Stimulated activated naive CD4-positive, alpha-beta T cell treated with Interleukin-2 at 50 U/mL for 16 hours (primary cell): ENCODE data around the gene KRTAP2-3.
"Not testable (repeated sequence)": the region's sequence is repeated elsewhere in the genome, so short reads cannot be mapped to it uniquely, and the experiment has no call there.

Experiments
- DNase-seq: peaks from one replicate; lab custom pipeline; 2025; lab: John Stamatoyannopoulos, UW

KRTAP2-3 gene, protein sequence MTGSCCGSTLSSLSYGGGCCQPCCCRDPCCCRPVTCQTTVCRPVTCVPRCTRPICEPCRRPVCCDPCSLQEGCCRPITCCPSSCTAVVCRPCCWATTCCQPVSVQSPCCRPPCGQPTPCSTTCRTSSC

DNA sequence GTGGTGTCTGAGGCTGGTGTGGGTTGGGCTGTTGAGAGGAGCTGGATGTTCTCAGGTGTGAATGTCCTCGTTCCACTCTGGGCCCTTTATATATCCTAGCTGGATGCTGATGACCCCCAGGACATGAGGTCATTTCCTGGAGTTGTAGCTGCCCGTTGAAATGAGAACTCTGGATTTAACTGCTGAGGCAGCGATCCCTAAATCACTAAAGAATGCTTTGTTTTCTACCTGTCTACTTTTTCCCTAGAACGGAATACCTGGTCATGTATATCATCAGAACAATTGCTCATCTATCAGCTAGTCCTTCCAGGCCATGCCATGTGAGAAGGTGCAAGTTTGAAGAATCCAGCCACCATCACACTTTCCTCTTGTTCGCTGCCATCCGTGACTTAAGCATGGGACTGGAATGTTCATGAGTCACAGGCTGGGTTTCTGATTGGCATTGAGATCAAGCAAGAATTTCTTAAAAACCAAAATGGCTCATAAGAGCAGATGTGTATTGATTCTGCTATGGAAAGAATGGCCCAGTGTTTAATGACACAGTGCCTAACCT is at the start of gene KRTAP2-3:
KRTAP2-3 (minus strand) TSS at position 63 of the 553 bp plus-strand sequence. CDS start 64 bp downstream, outside the sequence.
- no peak for DNase-seq

DNA sequence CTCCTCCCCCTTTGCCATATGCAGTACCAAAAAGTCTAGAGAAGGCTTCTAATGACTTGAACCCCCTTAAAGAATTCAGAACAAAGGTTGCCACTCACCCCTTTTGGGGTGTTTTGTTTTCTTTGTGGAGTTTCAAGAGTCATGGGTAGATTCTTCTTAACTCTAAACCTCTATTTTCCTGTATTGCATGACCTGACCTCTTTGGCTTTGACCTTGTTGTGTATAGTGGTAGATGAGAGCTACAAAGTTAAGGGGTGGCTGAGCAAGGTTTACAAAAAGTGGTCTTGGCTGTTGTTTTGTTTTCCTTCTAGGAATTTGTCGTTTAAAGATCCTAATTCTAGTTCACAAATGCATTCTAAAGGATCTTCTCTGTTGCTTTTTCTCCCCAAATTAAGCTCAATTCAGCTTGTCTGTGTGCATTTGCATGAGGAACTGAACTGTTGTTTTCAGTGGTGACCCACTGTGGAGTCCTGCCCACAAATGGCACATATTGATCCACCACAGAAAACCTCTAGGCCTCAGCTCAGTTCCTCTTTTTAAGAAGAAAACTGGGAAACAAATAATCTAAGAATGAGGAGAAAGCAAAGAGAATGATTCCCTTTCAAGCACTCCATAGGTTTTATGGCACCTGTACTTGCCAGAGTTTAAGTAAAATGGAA is 48.9 kb upstream of the KRTAP2-3 start:
- DNase-seq: not testable (repeated sequence)

DNA sequence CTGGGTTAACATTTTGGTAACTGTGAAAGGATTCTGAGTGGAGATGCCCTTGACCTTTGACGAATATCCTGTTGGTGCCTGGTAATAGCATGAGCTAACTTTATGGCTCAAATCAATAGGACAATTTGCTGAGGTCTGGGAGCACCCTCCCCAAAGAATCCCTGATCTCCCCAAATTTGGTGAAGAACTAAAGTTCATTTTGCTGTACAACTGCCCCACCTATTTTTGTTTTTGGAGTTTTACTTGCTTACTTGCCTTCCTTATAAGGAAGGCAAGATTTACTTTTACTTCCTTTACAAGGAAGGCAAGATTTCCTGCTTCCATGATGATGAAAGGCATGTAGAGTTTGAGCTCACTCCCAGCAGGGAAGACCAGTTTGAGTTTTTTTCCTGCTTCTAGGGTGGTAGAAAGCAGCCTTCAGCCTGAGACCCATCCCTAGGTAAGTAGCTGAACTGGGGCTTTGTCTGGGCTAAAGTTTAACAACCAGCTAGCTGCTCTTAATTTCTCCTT is 48.1 kb upstream of the KRTAP2-3 start:
- DNase-seq: no peak

DNA sequence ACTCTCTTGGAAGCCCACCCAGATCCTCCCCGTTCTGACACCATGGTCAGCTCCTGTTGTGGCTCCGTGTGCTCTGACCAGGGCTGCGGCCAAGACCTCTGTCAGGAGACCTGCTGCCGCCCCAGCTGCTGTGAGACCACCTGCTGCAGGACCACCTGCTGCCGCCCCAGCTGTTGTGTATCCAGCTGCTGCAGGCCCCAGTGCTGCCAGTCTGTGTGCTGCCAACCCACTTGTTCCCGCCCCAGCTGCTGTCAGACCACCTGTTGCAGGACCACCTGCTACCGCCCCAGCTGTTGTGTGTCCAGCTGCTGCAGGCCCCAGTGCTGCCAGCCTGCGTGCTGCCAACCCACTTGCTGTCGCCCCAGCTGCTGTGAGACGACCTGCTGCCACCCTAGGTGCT is 45.4 kb upstream of the KRTAP2-3 start, which contains the start of gene KRTAP4-9:
KRTAP4-9 (plus strand) TSS at position 43 of the 400 bp plus-strand sequence; CDS start at position 43, 0 bp downstream.
- not testable (repeated sequence) for DNase-seq

DNA sequence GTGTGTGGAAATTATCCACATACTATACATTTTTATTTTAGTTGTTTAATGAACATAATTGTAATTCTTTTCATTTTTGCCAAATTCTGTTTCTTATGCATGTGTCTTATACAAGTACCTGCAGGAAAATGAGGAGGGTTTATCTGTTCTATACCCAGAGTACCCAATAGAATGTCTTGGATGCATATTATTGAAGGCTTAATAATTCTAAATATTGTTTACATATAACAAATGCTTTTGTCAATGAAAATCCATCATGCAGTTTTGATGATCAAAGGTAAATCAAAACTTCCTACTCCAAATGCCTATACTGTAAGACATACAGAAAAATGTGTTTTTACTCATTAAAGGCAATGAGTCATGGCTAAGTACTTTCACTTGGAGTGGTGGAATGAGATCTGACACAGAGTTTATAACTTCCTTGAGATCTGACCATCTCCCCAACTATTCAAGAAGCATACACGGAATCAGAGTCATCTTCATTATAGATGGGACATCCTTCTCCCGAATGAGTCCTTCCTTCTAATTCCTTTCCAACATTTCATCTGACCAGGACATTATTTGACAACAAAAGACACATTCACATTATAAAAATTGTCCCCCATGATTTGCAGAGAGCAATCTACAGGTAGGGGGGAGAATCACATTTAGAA is 44.6 kb upstream of the KRTAP2-3 start:
- not testable (repeated sequence) for DNase-seq

DNA sequence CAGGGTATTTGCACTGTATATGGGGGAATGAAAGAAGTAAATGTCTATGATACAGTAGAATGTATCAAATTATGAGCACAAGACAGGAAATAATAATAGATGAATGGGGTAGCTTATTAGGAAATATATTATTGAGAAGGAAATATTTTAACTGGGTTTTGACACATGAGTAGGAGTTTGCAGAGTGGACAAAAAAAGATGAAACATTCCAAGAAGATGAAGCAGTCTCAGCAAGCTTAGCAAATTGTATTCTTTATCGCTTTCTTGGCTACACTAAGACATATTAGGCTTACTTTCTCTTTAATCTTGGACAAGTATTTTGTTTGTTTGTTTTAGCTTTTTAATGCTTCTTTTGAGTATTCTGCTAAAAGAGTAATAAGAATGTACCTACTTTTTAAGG is 44.0 kb upstream of the KRTAP2-3 start:
- DNase-seq: no peak

DNA sequence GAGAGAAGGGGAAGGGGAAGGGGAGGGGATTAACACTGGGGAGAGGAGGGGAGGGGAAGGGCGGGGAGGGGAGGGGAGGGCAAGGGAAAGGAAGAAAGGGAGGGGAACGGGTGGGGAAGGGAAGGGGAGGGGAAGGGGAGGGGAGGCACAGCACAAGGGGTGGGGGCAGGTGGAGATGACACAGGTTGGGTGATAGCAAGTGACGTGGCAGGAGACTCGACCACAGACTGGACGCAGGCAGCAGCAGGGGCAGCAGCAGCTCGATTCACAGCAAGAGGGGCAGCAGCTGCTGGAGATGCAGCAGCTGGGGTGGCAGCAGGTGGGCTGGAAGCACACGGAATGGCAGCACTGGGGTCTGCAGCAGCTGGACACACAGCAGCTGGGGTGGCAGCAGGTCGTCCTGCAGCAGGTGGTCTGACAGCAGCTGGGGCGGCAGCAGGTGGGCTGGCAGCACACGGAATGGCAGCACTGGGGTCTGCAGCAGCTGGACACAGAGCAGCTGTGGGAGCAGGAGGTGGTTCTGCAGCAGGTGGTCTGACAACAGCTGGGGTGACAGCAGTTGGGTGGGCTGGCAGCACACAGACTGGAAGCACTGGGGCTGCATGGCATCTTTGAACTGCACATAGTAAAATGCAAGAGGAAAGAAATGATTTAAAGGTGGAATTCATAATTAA is 41.8 kb upstream of the KRTAP2-3 start, which contains the start of gene KRTAP4-16:
KRTAP4-16 (minus strand) TSS at position 624 of the 674 bp plus-strand sequence; CDS start at position 624, 0 bp downstream.
- DNase-seq: no peak

DNA sequence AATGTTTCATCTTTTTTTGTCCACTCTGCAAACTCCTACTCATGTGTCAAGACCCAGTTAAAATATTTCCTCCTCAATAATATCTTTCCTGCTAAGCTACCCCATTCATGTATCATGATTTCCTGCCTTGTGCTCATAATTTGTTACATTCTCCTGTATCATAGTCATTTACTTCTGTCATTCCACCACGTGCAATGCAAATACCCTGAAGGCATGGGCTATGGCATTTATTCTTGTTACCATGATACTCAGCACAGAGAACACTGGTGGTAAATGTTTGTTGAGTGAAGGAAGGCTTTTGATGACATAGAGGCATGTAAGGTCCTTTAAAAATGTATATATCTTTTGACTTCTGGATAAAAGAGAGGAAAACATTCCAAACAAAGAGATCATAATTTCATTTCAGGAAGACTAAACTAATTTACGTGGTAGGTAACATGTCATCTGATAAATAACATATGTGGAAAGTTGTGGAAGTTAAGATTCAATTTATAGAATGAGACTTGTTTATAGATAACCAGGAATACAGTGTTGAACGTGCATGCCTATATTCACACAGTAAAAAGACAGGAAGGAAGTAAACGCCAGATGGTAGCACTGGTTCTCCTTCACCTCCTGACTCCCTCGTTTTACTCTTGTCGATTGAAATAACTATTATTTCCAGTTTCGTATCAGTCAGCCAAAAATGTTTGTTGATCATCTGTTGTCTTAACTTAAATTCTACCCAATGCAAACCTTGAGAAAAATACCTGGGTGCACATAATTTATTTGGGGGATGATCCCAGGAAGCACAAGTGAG is 40.0 kb upstream of the KRTAP2-3 start:
- not testable (repeated sequence) for DNase-seq

DNA sequence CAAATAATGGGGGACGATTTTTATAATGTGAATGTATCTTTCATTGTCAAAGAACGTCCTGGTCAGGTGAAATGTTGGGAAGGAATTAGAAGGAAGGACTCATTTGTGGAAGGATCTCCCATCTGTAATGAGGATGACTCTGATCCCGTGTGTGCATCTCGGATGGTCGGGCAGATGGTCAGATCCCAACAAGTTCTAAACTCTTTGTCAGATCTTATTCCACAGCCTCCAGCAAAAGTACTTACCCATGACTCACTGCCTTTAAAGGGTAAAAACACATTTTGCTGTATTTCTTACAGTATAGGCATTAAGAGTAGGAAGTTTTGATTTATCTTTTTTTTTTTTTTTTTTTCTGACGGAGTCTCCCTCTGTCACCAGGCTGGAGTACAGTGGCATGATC is 38.6 kb upstream of the KRTAP2-3 start:
- DNase-seq: no peak

DNA sequence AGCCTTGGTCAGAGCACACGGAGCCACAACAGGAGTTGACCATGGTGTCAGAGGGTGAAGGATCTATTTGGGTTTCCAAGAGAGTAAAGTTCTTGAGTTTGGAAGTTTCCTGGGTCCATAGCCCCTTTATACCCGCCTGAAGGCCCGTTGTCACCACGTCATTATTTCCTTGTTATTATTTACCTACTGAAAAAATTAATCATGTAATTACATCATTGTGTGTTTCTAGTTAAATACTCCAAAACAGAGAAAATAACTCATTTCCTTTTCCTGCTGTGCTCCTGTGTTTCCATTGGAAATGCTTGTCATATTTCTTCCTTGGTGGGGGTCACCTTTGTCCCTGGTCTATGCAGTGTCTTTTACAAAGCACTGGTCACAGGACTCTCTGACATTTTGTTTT is 38.1 kb upstream of the KRTAP2-3 start, which contains the start of gene KRTAP4-8:
KRTAP4-8 (minus strand) TSS at position 101 of the 400 bp plus-strand sequence; CDS start at position 43, 58 bp downstream.
- no peak for DNase-seq

DNA sequence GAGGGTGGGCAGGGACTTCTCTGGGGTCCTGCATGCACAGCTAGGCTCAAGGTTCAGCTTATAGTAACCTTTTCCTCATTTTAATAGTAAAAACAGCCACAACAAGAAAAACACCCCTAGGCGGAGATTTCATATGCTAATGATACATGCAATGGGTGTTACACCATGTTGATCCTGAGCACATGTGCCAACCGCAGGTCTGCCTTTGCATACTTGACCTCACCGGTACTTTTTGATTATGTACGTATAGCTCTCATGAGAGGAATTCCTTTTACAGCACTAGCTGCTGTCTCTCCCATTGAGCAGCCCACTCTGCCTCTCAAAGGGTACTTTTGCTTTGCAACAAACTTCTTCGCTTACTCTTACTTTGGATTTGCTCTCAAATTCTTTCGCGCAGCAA is 36.1 kb upstream of the KRTAP2-3 start:
- no peak for DNase-seq

DNA sequence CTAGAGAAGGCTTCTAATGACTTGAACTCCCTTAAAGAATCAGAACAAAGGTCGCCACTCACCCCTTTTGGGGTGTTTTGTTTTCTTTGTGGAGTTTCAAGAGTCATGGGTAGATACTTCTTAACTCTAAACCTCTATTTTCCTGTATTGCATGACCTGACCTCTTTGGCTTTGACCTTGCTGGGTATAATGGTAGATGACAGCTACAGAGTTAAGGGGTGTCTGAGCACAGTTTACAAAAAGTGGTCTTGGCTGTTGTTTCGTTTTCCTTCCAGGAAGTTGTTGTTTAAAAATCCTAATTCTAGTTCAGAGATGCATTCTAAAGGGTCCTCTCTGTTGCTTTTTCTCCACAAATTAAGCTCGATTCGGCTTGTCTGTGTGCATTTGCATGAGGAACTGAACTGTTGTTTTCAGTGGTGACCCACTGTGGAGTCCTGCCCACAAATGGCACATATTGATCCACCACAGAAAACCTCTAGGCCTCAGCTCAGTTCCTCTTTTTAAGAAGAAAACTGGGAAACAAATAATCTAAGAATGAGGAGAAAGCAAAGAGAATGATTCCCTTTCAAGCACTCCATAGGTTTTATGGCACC is 28.9 kb upstream of the KRTAP2-3 start:
- DNase-seq: not testable (repeated sequence)

DNA sequence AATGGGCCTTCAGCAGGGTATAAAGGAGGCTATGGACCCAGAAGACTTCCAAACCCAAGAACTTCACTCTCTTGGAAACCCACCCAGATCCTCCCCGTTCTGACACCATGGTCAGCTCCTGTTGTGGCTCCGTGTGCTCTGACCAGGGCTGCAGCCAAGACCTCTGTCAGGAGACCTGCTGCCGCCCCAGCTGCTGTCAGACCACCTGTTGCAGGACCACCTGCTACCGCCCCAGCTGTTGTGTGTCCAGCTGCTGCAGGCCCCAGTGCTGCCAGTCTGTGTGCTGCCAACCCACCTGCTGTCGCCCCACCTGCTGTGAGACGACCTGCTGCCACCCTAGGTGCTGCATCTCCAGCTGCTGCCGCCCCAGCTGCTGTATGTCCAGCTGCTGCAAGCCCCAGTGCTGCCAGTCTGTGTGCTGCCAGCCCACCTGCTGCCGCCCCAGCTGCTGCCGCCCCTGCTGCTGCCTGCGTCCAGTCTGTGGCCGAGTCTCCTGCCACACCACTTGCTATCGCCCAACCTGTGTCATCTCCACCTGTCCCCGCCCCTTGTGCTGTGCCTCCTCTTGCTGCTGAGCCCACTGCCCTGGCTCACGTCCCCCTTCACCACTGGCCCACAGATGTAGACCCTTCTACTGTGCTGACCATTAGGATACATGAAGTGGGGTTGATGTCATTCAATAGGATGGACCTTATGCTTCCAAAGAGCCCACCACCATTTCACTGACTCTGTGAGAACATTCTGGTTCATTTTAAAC is 24.4 kb upstream of the KRTAP2-3 start, which contains the start of gene KRTAP4-7:
KRTAP4-7 (plus strand) TSS at position 51 of the 757 bp plus-strand sequence; CDS start at position 108, 57 bp downstream.
- not testable (repeated sequence) for DNase-seq

DNA sequence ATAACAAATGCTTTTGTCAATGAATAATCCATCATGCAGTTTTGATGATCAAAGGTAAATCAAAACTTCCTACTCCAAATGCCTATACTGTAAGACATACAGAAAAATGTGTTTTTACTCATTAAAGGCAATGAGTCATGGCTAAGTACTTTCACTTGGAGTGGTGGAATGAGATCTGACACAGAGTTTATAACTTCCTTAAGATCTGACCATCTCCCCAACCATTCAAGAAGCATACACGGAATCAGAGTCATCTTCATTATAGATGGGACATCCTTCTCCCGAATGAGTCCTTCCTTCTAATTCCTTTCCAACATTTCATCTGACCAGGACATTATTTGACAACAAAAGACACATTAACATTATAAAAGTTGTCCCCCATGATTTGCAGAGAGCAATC is 23.5 kb upstream of the KRTAP2-3 start:
- DNase-seq: not testable (repeated sequence)

DNA sequence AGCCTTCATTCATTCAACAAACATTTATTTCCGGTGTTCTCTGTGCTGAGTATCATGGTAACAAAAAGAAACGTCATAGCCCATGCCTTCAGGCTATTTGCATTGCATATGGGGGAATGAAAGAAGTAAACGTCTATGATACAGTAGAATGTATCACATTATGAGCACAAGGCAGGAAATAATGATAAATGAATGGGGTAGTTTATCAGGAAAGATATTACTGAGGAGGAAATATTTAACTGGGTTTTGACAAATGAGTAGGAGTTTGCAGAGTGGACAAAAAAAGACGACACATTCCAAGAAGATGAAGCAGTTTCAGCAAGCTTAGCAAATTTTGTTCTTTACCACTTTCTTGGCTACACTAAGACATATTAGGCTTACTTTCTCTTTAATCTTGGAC is 22.7 kb upstream of the KRTAP2-3 start:
- no peak for DNase-seq

DNA sequence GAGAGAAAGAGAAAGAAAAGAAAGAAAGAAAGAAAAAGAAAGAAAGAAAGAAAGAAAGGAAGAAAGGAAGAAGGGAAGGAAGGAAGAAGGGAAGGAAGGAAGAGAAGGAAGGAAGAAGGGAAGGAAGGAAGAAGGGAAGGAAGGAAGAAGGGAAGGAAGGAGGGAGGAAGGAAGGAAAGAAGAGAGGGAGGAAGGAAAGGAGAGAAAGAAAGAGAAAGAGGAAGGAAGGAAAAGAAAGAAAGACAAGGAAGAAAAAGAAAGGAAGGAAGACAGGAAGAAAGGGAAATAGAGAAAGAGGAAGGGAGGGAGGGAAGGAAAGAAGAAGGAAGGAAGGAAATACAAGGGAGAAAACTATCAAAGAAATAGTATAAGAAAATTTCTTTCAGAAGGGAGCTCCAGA is 16.9 kb upstream of the KRTAP2-3 start:
- no peak for DNase-seq

DNA sequence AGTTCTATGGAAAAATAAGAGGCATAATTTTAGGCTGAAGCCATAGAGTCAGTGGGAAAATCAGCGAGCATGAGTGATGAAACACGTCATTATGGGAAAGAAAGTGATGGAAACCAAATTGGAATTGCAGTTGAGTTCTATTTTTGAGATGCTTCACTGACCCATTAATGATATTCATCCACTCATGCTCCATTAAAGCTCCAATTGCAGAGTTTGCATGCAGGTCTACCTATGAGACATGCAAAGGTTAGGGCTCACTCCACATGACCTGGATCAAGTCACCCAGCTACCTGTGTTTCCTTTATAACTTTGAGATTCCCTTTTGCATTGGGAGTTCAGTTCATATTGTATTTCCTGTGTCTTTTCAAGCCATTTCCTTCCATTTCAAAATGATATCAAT is 13.8 kb upstream of the KRTAP2-3 start:
- no peak for DNase-seq

DNA sequence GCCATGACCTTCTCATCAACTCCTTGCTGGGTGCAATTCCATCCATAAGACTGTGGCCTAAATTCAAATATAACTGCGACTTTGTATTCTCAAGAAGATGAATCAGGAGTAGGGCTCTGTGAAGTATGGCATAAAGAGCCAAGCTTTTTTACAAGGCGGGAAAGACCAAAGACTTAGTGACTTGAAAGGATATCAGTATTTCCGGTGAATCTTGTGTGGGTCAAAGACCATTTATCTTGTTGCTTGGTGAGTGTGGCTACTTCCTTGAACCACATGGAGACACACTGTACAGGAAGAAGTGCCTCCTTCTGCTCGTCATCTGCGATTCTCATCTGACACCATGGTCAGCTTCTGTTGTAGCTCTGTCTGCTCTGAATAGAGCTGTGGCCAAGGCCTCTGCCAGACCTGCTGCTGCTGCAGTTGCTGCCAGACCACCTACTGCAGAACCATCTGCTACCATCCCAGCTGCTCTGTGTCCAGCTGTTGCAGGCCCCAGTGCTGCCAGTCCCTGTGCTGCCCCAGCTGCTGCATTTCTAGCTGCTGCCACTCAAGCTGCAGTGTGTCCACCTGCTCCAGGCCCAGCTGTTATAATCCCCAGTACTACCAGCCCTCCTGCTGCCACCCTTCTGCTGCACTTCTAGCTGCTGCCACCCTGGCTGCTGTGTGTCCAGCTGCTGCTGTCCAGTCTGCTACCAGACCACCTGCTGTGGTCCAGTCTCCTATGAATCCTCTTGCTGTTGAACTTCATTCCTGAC is 11.9 kb upstream of the KRTAP2-3 start:
- no peak for DNase-seq

DNA sequence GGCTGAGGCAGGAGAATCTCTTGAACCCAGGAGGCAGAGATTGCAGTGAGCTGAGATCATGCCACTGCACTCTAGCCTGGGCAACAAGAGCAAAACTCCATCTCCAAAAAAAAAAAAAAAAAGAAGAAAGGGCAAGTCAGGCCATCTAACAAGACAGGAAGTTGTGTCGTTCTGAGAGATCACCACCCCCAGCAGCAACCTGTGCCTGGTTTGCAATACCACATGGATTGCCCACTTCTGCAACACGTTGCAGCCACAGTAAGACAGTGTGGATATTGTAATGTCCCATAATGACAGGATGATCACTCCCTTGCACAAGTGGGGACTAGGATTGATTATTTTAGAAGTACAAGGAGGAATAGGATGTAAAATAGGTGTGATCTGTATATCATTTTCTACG is 9.1 kb upstream of the KRTAP2-3 start:
- DNase-seq: no peak
